Thoracic aorta (tissue), 2 donors: ENCODE results near the gene BORCS5. TPM values are rescaled to one million over a fixed set of nuclear protein-coding genes. Genes with fewer than 3 reads are reported as not detected.

Experiments used
- ATAC-seq: fragments of 150-250 bp; one replicate; pipeline ENCODE4 v1.8.0; 2017; ENCODE audit warnings: low read depth; ENCODE audit not compliant: insufficient number of reproducible peaks, low FRiP score
- DNase-seq: peaks from one replicate; pipeline ENCODE4 v3.0.0-alpha.2; 2020; ENCODE audit warnings: low spot score
- H3K27ac ChIP-seq, 2 donors: fragments of 200-600 bp; sonication (generic); 1 replicate in 1 of 2; 2 replicates in 1 of 2; pipeline ENCODE4 v1.5.1; 2016; ENCODE audit warnings: mild to moderate bottlenecking in 2 of 2, moderate library complexity in 2 of 2
- H3K27me3 ChIP-seq: fragments of 200-600 bp; sonication (generic); replicated peaks from 2 replicates; pipeline ENCODE4 v1.6.0; 2016; ENCODE audit warnings: mild to moderate bottlenecking; ENCODE audit not compliant: insufficient read depth
- H3K36me3 ChIP-seq: fragments of 200-600 bp; sonication (generic); one replicate; pipeline ENCODE4 v1.5.1; 2016
- H3K4me1 ChIP-seq, 2 donors: fragments of 200-600 bp; sonication (generic); 1 replicate in 1 of 2; 2 replicates in 1 of 2; pipeline versions ENCODE4 v1.5.1 to v1.6.0; 2016; ENCODE audit warnings: low read depth in 2 of 2, mild to moderate bottlenecking in 1 of 2; ENCODE audit not compliant: control insufficient read depth in 1 of 2
- H3K4me3 ChIP-seq: fragments of 200-600 bp; sonication (generic); 2 replicates; pipeline ENCODE4 v1.5.1; 2016; ENCODE audit warnings: mild to moderate bottlenecking
- H3K9me3 ChIP-seq: fragments of 200-600 bp; sonication (generic); 2 replicates; pipeline ENCODE4 v1.5.1; 2016
- CTCF ChIP-seq: fragments of 200-600 bp; sonication (generic); IDR thresholded peaks from one replicate; pipeline ENCODE4 v1.5.1; 2019; ENCODE audit warnings: antibody characterized with exemption
- total RNA-seq, 2 donors: library from RNA; depleted of rRNA; stranded (reverse); fragments of >200 nt; gene quantifications; one replicate each; pipeline versions ENCODE4 v1.1.0 to v1.2.3, GENCODE V29; 2016

The BORCS5 gene
- total RNA-seq, 2 donors from 2014 or later = 20.6 to 27.1 TPM

GRCh38 chr12:12396694-12397093, 39.8 kb downstream of the BORCS5 start:
- DNase-seq = no peak
- Histone ChIP-seq H3K4me1 (peaks cover 15 to 35% of the 10 kb centered on the region in 2 donors), H3K27ac (peak overlapping the region; percentile 69 to 74), H3K27me3 (no peaks in the 10 kb centered on the region), H3K36me3 (no peaks in the 10 kb centered on the region), H3K4me3 (no peak overlapping the region), H3K9me3 (no peaks in the 10 kb centered on the region)
- no peak for ATAC-seq
- TF ChIP-seq CTCF = no peak

- no peak for ATAC-seq
- H3K36me3 ChIP-seq = no peaks in the 10 kb centered on the region
- peaks cover 15 to 35% of the 10 kb centered on the region in 2 donors for H3K4me1 ChIP-seq
- TF ChIP-seq CTCF = no peak
- no peaks in the 10 kb centered on the region for H3K9me3 ChIP-seq
- no peak for DNase-seq
- H3K27me3 ChIP-seq = no peaks in the 10 kb centered on the region
- H3K4me3 ChIP-seq = no peak overlapping the region
- H3K27ac ChIP-seq = peak overlapping the region; percentile 69 to 74
These were observed 40.3 kb downstream of the BORCS5 start for GRCh38 chr12:12397184-12397583.

GRCh38 chr12:12398026-12398859, 41.4 kb downstream of the BORCS5 start:
- Histone ChIP-seq H3K9me3 (no peaks in the 10 kb centered on the region), H3K36me3 (no peaks in the 10 kb centered on the region), H3K27me3 (no peaks in the 10 kb centered on the region), H3K4me1 (peaks cover 15 to 35% of the 10 kb centered on the region in 2 donors), H3K27ac (peak overlapping the region; percentile 69 to 74), H3K4me3 (peak overlapping the region; percentile 20)
- ATAC-seq (peak; percentile 57), DNase-seq (peak; percentile 39)
- no peak for TF ChIP-seq CTCF

GRCh38 chr12:12399161-12399560, 42.3 kb downstream of the BORCS5 start:
- Histone ChIP-seq H3K27ac (peak overlapping the region in 1 of 2 donors; percentile 69), H3K27me3 (no peaks in the 10 kb centered on the region), H3K36me3 (no peaks in the 10 kb centered on the region), H3K4me1 (peaks cover 15 to 40% of the 10 kb centered on the region in 2 donors), H3K9me3 (no peaks in the 10 kb centered on the region), H3K4me3 (no peak overlapping the region)
- ATAC-seq (no peak), DNase-seq (no peak)
- TF ChIP-seq CTCF = no peak

GRCh38 chr12:12399776-12400305, 43.0 kb downstream of the BORCS5 start:
- peak overlapping the region; percentile 54 to 69 for H3K27ac ChIP-seq
- no peak for ATAC-seq
- no peaks in the 10 kb centered on the region for H3K27me3 ChIP-seq
- H3K4me1 ChIP-seq = peaks cover 15 to 40% of the 10 kb centered on the region in 2 donors
- H3K9me3 ChIP-seq = no peaks in the 10 kb centered on the region
- no peak for DNase-seq
- H3K36me3 ChIP-seq = no peaks in the 10 kb centered on the region
- TF ChIP-seq CTCF = no peak
- H3K4me3 ChIP-seq = no peak overlapping the region
